ENCODE measurements around the gene MIA2.
"Not testable (repeated sequence)": the region's sequence is repeated elsewhere in the genome, so short reads cannot be mapped to it uniquely, and the experiment has no call there.

MIA2 gene

DNA sequence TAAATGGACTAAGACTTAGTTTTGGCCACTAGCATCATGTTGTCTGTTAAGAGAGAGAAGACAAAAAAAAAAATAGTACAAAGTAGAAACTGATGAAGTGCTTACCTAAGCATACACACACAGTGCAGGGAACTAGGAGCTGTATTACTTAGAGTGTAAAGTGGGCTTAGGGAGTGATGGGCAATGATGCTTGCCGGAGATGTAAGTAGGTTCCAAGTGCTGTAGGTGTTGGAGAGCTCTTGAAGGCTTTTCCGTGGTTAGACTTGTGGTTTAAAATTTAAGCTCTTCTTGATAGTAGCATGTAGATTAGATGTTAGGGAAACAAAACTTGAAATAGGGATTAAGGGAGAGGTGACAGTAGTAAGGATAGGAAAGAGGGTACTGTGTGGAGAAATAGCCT, 34.7 kb downstream of the MIA2 start:
- DNase-seq (ENCODE audit: low spot score) = no peak

DNA sequence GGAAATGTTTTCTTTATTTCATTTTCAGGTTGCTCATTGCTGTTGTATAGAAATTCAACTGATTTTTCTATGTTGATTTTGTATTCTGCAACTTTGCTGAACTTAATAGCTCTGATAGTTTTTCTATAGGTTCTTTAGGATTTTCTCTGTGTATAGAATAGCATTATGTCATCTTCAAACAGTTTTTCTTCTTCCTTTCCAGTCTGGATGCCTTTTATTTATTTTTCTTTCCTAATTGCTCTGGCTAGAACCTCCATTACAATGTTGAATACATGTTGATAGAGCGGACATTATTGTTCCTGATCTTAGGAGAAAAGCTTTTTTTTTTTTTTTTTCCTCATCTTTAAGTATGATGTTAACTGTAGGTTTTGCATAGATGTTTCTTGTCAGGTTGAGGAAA, 39.2 kb downstream of the MIA2 start:
- DNase-seq (ENCODE audit: low spot score) = no peak

DNA sequence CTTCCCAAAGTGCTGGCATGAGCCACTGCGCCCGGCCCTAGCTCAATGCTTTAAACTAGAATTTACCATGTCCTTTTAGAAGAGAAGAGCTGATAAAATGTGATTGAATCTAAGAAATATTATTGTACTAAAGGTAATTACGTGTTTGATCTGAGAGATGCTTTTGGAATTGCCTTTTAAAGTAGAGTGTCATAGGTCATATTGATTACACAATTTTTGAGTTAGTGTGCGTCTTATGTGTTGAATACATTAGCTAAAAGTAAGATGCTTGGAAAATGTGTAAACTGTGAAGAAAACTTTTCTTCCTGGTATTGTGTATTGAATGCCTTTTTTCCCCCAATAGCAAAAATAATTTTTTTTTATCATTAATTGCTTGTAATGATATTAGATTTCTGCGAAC, 41.7 kb downstream of the MIA2 start:
- no peak for DNase-seq (ENCODE audit: low spot score)

DNA sequence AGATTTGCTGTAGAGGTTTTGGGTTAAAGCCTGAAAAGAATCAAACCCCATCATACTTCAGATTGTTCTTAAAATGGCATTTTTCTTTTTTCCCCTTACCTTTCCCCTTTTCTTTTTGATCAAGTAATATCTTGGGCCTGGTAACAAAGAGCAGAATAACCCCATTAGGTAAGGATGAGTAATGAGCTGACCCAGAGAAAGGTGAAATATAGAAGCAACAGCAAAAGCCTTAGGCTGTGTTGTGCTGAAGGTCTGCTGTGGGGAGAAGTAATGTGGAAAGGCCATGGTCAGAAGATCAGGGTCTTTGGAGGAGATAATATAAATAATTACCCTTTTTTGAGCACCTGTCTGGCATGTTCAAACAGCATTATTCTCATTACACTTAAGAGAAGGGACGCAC, 42.3 kb downstream of the MIA2 start:
- DNase-seq (ENCODE audit: low spot score) = no peak

DNA sequence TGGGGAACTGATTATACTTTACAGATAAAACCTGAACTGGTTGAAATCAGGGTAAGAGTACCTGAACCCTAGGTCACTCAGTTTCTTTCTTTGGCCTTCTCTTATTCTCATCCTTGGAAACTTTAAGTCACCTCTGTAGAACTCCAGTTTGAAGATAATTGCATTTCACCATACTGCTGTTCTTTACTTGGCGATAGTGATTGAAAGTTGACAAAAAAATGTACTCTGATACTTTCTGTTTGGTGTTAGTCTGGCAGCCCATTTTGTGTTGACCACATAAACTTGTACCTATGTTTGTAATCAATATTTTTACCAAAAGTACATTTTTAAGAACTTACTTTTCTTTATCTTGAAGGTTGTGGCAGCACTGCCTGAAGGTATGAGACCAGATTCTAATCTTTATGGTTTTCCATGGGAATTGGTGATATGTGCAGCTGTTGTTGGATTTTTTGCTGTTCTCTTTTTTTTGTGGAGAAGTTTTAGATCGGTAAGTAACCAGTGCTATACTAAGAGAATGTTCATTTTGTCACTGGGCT, 42.9 kb downstream of the MIA2 start:
- DNase-seq (ENCODE audit: low spot score) = no peak

DNA sequence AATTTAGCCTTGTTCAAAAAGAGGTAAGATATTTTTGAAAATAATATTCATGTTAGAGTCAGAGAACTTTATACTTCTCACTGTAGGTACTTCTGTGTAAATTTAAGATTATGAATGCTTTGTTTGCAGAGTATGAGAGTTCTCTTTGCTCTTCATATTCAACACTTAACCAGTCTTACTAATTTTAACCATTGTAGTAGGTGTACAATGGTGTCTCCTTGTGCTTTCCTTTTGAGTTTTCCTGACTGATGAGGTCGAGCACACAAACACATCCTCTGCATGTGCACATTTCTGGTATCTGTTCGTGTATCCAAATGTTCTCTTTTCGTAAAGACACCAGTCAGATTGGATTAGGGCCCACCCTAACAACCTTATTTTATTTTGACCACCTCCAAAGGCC, 45.8 kb downstream of the MIA2 start:
- no peak for DNase-seq (ENCODE audit: low spot score)

DNA sequence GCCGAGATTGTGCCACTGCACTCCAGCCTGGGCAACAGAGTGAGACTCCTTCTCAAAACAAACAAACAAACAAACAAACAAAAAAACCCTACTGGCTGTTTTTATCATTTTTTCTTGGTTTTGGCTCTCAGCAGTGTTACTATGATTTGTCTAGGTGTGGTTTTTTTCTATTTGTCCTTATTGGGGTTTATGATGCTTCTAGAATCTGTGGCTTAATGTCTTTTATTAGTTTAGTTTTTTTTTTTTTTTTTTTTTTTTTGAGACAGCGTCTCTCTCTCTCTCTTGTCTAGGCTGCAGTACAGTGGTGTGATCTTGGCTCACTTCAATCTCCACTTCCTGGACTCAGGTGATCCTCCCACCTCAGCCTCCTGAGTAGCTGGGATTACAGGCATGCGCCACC, 47.0 kb downstream of the MIA2 start:
- DNase-seq (ENCODE audit: low spot score) = not testable (repeated sequence)

DNA sequence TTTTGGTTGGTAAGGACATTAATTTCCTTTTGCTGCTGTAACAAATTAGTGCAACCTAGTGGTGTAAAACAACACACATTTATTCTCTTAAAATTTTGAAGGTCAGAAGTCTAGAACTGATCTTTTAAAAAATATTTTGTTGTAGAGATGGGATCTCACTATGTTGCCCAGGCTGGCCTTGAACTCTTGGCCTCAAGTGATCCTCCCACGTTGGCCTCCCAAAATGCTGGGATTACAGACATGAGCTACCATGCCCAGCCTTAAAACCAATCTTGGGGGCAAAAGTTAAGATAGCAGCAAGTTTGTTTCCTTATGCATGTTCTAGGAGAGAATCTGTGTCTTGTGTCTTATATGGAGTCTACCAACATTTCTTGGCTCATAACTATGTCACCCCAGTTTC, 55.8 kb downstream of the MIA2 start:
- DNase-seq (ENCODE audit: low spot score) = no peak

DNA sequence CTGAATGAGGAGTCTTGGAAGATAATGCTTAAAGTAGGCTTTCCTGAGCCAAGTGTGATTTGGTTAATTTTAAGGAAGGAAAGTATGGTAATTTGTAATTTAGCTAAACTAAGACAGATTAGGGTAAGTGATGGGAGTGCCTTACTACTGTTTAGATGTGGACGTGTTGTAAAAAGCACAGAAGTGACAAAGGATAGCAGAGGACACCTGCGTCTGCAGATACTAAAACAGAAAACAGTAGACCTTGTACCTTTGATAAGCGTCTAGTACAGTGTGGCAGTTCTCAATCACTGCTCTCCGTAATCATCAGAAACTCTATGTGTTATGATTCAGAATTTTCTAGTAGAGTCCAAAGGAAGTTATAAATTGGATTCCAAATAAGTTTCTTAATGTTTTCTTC, 58.0 kb downstream of the MIA2 start:
- DNase-seq (ENCODE audit: low spot score) = no peak

DNA sequence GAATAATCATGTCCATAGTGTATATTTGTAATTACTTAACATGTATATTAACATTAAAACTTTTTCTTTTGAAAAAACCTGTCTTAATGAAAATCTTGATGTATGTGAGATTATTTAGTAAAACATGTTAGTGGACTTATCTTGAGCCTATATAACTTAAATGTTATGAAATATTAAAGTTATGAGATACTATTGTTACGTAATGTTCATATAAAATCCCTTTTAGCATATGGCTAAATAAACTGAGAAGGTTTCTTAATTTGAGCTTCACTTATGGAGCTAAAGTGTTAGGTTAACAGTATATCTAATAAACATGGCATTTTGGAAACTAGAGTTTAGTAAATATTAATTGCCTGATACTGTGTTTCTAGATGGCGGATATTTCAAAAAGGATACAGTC, 59.9 kb downstream of the MIA2 start:
- DNase-seq (ENCODE audit: low spot score) = no peak

DNA sequence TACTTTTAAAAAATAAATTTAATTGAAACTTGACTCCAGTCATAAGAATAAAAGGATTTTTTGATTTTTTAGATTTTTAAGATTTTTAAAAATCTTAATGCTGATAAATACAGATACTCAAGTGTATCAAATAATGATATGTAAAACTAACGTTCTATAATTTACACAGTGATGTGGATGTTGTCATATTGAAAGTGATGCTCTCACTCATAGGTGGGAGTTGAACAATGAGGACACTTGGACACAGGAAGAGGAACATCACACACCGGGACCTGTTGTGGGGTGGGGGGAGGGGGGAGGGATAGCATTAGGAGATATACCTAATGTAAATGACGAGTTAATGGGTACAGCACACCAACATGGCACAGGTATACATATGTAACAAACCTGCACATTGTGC, 66.7 kb downstream of the MIA2 start:
- not testable (repeated sequence) for DNase-seq (ENCODE audit: low spot score)

DNA sequence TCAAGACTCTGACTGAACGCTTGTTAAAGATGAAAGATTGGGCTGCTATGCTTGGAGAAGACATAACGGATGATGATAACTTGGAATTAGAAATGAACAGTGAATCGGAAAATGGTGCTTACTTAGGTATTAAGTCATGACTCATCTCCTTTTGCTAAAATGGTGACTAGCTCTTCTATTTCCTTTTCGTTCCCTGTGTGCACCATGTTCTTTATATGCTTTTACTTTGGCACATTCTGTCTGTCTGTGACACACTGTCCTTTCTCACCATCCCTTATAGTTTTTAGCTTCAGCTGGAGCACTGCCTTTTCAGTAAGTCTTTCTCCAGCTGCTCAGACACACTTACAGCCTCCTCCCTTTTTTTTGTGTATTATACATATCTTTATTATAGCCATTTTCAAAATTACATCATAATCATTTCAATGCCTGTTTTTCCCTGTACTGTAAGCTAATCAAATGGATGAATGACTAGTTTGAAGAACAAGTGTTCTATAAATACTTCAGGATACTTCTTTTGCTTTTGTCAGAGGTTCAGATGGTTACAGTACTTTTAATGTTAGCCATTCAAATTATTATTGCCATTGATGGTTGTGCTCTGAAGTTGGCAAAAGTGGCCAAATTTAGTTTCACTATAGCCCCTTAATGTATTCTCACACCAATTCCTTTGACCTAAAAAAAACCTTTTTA, 68.6 kb downstream of the MIA2 start:
- DNase-seq (ENCODE audit: low spot score) = no peak

DNA sequence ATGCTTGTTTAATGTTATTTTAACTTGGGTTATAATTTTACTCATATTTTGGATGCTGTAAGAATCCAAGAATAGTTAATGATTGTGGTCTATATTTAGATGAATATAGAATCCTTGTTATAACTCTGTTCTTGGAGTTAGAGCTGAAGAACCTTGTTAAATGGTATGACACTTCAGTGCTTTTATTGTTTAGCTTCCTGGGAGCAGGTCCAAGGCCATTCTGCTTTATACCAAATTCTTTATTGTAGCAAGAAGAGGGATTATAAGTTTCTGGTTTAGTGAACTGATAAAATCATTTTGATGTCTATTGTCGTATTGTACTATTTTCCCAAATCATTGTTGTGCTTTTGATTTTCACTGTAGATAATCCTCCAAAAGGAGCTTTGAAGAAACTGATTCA, 69.4 kb downstream of the MIA2 start:
- DNase-seq (ENCODE audit: low spot score) = no peak

DNA sequence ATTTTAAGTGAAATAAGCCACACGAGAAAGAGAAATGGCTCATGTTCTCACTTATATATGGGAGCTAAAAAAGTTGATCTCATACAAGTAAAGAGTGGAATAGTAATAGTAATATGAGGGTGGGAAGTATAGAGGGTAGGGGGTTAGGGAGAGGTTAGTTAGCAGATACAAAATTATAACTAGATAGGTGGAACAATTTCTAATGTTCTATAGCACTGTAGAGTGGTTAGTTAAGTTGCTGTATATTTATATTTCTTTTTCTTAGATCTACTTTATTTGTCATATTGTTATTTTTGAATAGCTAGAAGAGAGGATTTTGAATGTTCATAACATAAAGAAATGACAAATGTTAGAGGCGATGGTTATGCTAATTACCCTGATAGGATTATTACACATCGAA, 74.1 kb downstream of the MIA2 start:
- no peak for DNase-seq (ENCODE audit: low spot score)

DNA sequence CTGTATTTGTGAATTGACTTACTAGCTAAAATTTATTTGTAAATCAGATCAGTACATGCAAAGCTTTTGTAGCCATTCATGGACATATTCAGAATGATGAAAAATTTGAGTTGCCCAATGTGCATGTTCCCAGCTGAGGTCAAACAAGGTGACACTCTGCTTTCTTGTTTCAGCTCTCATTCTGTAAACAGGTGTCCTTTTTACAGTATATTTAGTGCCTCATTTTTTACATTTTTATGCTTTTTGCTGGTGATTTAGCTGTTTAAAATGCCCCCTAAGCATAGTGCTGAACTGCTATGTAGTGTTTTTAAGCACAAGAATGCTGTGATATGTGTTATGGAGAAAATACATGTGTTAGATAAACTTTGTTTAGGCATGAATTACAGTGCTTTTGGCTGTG, 76.3 kb downstream of the MIA2 start:
- DNase-seq (ENCODE audit: low spot score) = no peak

DNA sequence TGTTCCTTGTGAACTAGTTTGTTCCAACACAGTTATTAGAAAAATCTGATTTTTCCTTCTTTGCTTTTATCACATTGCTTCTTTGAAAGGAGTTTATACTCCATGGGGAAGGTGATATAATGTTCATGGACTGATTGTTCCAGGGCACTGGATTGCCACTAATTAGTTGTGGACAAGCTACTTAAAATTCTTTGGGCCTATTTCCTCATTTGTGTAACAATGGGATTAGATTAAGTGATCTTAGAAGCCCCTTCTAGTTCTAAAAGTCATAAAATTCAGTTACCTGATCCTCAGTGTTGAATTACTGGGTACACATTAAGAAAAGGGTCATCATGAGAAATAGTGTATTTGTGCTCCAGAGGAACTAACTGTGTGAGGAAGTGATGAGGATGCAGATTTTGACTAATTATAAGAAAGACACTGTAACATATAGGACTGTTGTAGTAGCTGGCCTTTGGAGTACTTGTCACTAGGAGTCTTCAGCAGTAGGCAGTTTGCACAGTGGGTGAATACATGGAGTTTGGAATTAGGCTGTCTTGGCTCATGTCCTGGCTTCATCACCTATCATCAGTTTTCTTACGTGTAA, 82.2 kb downstream of the MIA2 start:
- no peak for DNase-seq (ENCODE audit: low spot score)

DNA sequence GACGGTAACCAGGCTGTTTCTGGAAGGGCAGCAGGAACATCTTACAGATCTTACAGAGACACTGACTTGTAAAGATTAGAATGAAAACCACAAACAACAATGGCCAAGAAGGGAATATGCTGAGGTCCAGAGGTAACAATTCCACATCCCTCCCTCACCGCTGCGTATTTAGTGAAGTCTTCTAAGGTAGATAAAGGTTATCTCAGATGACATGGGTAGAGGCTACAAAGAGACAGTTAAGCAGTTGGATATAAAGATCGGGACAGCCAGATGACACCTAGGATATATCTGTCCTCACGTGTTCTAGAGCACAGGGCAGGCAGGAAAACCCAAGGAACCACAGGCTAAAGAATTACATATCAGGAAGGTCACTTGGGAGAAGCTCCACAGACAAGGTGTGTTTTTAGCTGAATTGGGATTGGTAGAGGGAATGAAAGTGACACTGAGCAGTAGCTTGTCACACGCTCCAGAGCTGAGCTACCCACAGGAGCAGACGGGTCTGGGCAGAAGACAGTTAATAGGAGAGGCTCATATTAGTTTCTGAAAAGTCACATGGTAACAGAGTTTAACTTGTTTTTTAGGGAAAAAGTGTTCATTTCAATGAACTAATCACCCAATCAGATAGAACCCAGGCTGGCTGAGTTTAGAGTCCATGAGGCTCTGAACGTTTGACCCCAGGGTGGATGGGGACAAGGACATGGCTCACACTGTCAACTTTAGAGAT, 83.3 kb downstream of the MIA2 start:
- DNase-seq (ENCODE audit: low spot score) = no peak

DNA sequence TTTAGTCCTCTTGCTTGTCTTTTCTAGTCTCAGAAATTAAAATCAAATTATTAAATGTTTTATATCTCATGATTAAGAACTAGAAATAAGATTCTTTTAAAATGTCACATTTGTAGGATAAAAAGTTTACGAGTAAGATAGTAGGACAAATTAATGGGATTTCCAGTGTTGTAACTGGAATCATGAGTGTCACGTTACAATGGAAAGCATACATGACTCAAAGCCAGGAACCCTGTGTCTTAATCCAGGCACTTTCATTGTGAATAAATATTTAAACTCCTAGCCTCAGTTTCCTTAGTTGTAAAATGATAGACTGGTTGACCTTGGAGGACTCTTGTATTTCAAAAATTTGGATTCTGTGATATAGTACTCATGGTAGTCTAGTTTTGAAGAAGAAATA, 84.9 kb downstream of the MIA2 start:
- no peak for DNase-seq (ENCODE audit: low spot score)

DNA sequence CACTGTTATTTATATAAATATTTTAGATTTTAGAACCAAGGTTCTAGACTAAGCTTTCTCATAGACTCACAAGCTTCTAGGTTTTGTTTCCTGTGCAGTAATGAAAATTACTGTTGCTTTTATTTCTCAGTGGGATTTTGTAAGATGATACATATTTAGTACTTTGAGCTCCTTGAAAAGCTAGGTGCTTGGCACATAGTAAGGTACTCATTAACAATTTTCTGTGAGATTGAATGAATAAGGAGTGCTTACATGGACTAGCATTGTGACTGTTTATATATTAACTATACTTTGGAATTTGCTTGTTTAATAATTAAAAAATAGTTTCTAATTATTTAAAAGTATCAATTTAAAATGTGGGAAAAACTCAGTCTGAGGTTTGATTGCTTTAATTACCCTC, 85.7 kb downstream of the MIA2 start:
- no peak for DNase-seq (ENCODE audit: low spot score)

DNA sequence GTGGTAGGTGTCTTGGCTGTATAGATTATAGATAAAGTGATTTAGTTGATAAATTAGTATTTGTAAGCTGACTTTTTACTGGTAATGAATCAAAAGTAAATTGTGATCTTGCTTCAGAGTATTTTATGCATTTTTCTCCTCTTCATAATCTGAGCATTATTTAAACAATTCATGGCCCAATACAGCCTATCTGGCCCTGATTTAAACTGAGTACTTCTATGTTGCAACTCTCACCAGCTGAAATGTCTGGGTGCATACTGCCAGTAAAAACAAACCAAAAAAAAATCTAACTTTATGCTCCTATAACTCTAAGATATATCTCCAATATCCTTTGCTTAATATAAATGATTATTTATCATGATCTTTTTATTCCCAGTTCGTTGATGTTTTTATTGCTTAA, 86.6 kb downstream of the MIA2 start:
- DNase-seq (ENCODE audit: low spot score) = no peak

DNA sequence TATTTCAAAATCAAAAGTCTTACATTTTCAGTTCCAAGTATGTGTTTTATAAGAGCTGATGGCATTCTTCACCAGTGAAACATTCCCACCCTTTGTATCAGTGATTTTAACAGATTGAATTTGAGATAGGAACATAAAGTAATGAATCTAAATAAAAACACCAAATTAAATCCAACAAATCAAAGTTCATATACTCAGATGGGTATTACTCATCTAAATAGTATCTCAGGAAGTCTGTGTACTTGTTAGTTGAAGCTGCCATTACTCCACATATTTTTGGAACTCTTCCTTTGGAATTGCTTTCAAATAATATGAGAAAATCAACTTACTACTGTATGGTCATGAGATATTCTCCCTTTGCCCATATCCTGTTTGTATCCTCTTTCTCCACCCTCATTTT, 89.1 kb downstream of the MIA2 start:
- no peak for DNase-seq (ENCODE audit: low spot score)

DNA sequence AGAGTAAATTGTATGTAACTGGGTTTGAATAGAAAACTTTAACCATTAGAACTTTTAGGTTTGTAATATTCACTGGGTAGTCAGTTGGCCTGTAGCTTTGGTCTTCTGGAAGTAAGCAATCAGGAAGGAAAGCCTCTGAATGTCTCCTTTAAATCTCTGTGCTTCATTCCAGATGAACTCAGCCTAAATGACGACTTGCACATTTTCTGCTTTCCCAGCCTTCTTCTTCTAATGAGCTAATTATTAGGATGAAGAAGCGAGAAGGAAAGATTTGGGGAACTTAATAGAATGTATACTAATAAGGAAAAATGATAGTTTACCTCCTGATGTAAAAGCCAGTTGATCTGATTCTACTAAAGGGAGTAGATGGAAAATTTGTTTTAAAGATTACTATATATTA, 90.4 kb downstream of the MIA2 start:
- DNase-seq (ENCODE audit: low spot score) = no peak

DNA sequence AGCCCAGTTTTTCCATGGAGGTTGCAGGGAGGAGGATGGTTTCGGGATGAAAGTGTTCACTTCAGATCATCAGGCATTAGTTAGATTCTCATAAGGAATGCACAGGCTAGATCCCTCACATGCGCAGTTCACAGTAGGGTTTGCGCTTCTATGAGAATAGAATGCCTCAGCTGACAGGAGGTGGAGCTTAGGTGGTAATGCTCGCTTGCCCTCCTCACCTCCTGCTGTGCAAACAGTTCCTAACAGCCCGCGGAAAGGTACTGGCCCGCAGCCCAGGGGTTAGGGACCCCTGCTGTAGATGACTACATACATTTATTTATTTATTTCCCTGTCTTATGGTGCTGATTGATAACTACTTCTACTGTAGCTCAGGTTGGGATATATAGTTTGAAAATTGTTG, 105.3 kb downstream of the MIA2 start:
- no peak for DNase-seq (ENCODE audit: low spot score)

DNA sequence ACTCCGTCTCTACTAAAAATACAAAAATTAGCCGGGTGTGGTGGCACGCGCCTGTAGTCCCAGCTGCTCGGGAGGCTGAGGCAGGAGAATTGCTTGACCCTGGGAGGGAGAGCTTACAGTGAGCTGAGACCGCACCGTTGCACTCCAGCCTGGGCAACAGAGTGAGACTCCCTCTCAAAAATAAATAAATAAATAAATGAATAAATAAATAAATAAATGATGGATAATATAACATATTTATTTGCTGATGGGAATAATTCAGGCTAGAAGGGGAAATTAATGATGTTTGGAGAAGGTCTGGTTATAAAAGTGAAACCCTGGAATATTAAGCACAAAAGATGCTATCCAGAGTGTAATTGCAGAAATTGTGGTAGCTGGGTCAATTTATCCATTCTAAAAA, 107.4 kb downstream of the MIA2 start:
- not testable (repeated sequence) for DNase-seq (ENCODE audit: low spot score)
